GM10266 (cell line): ENCODE data around the gene AUP1.

Source experiments
- DNase-seq: peaks from one replicate; pipeline ENCODE4 v3.0.0; 2012; ENCODE audit errors: extremely low spot score
- TF ChIP-seq, protein P1 (sequence below): IDR thresholded peaks from 2 replicates; pipeline ENCODE4 v1.5.1; 2012; ENCODE audit warnings: mild to moderate bottlenecking, low read depth; ENCODE audit not compliant: control insufficient read depth, insufficient read depth; ENCODE audit errors: missing control alignments

The AUP1 gene

DNA sequence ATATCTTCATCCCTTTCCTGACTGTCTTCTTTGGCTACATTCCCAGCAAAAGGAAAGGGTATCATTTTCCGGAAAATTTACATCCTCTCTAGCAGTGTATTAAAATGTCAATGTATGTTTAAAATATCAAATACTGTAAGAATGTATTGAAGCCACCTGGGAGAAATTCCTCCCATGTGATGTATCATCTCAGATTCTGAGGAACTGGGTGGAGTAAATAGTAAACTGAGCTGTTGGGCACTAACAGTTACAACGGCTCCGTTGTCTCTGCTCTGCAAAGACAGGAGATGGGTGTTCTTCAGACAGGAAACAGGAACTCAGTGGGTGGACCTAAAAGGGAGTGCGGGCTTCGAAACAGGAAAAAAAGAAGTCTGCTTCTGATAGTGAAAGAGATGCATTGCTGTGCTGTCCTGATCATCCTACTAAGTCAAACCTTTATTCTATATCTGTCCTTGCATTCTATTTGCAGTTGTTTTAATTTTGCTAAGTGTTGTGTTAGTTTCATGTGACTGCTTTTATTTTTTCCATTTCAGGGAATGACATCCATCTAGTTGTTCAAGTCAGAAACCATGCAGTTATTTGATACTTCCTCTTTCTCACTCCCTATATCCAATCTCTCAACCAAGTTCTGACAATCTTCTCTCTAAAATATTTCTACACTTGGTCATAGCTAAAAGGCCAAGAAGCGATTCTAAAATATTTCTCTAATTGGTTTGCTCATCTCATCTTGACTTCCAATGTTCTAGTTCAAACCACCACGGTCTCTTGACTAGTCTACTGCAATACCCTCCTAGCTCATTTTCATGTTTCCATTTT, 44.4 kb upstream of the AUP1 start:
- TF ChIP-seq, protein P1, sequence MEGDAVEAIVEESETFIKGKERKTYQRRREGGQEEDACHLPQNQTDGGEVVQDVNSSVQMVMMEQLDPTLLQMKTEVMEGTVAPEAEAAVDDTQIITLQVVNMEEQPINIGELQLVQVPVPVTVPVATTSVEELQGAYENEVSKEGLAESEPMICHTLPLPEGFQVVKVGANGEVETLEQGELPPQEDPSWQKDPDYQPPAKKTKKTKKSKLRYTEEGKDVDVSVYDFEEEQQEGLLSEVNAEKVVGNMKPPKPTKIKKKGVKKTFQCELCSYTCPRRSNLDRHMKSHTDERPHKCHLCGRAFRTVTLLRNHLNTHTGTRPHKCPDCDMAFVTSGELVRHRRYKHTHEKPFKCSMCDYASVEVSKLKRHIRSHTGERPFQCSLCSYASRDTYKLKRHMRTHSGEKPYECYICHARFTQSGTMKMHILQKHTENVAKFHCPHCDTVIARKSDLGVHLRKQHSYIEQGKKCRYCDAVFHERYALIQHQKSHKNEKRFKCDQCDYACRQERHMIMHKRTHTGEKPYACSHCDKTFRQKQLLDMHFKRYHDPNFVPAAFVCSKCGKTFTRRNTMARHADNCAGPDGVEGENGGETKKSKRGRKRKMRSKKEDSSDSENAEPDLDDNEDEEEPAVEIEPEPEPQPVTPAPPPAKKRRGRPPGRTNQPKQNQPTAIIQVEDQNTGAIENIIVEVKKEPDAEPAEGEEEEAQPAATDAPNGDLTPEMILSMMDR: no peak
- DNase-seq: peak; percentile 45

DNA sequence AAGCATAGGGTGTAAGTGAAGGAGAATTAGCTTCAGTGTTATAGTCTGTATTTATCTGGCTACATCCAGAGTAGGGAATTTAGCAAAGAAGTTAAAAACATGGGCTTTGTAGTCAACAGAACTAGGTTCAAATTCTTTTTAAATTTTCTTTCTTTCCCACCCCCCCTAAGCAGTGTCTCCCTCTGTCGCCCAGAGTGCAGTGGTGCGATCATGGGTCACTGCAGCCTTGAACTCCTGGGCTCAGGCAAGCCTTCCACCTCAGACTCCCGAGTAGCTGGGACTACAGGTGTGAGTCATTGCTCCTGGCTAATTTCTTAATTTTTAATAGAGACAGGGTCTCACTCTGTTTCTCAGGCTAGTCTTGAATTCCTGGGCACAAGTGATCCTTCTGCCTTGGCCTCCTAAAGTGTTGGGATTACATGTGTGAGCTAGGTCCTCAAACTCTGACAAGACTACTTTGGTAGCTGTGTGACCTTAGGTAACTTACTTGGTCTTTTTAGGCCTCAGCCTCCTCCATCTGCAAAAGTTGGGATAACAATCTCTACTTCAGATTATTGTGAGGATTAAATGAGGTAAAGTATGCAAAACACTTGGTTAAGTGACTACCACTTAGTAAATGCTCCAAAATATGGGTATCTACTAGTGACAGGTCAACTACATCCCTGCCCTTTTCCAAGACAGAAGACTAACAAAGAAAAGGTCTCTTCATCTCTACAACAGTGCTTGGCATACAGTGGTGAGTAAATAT, 42.8 kb upstream of the AUP1 start:
- TF ChIP-seq, protein P1: peak; percentile 38
- DNase-seq: no peak

DNA sequence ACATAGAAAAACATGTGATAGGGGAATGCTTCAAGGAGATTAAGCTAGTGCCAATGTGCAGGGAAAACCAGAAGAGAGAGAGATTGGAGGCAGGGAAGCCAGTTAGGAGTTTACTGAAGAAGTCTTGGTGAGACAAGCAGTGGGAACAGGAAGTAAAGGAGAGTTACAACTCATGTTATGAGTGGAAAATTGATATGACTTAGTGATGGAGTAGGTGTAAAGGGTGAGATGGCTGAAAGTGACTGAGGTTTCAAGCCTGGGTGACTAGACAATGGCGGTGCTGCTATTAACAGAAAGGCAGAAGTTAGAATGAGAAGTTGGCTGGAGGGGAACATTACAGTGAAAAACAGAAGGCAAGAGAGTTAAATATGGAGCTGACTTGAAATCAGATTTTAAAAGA, 41.6 kb upstream of the AUP1 start:
- TF ChIP-seq, protein P1: no peak
- DNase-seq: peak; percentile 71

DNA sequence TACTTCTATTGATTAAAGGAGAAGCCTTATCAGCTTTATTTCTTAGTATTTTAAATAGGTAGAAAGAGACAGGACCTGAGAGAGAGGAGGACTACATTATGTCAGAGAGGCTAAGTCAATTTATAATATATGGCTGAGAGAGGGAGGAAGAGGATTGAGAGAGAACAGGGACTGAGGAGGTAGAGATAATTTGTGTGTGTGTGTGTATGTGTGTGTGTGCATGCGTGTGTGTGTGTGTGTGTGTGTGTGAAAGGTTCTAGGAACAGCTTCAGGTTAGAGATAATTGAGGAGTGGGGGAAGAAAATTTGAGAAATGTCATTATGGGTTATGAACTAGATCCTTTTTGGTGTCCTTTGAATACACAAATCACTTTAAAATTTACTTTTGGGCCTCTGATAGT, 40.2 kb upstream of the AUP1 start:
- DNase-seq: no peak
- TF ChIP-seq, protein P1: no peak

DNA sequence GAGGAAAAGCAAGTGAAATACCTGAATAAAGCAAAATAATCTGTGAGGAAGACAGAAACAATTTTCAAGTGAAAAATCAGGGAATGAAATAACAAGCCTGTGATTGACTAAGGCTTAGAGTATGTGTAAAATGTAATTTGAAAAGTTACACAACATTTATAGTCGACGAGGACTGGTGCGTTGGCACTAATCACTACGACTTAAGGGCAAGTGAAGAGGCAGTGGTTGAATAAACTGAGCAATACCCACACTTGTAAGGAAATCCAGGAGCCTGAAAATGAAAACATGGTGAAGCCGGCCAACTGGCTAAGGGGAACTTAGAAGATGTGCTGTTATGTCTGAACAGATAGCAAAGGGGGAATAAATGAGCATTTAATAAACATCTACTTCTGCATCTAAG, 38.4 kb upstream of the AUP1 start:
- TF ChIP-seq, protein P1: no peak
- no peak for DNase-seq

DNA sequence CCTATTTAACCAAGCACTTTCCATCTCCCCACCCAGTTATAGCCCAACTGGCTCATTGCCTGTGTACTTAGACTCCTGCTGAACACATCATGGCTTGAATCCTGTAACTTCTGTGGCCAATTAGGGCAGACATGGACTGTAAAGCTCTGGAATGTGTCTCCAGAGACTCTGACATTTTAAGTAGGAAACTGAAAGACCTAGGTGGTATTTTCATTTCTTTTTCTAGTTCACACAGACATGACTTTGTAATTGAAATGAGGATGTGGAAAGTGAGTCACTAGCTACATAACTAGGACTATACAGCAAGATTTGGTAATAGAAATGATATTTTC, 37.2 kb upstream of the AUP1 start:
- DNase-seq: no peak
- TF ChIP-seq, protein P1: no peak
